ENCODE measurements around the gene PRKCZ. TPM values are rescaled to one million over a fixed set of nuclear protein-coding genes. Genes with fewer than 3 reads are reported as not detected.

PRKCZ gene
- total and polyA plus RNA-seq, 4 donors: 4.8 to 9.9 (median 8.4) TPM

DNA sequence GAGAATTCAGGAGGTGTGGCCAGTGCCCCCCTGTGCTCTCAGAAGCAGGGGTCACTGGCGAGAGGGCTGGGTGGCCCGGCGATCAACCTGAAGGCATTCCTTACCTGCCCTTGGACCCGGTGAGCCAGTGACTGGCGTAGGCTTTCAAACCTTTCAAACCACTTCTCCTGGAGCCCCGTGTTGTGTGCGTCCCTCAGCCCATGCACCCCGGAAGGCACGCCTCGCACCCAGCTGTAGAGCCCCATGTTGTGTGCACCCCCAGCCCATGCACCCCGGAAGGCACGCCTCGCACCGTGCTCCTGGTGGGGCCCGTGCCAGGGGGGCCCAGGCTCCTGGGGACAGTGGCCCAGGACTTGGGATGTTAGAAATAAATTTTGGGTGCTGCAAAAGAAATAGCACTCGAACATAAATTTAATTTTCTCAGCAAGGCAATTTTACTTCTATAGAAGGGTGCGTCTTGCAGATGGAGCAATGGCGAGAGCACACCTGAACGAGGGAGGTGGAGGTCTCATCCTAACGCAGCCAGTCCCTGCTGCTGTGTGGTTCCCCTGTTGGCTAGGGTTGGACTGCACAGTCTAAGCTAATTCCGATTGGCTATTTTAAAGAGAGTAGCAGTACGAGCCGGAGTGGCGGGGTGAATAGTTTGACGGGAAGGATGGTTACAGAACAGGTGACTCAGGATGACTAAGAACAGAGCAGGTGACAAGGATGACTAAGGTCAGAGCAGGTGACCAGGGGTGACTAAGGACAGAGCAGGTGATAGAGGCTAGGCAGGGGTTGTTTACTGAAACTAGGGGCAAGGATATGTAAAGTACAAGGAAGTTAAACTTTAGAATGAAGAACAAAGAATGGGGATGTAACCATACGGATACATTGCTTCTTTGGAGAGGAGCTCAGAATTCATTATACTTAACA, 47.4 kb downstream of the PRKCZ start (continued):
- TF ChIP-seq, protein P1, sequence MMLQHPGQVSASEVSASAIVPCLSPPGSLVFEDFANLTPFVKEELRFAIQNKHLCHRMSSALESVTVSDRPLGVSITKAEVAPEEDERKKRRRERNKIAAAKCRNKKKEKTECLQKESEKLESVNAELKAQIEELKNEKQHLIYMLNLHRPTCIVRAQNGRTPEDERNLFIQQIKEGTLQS (IDR thresholded peaks at IDR 0.05): no peak

DNA sequence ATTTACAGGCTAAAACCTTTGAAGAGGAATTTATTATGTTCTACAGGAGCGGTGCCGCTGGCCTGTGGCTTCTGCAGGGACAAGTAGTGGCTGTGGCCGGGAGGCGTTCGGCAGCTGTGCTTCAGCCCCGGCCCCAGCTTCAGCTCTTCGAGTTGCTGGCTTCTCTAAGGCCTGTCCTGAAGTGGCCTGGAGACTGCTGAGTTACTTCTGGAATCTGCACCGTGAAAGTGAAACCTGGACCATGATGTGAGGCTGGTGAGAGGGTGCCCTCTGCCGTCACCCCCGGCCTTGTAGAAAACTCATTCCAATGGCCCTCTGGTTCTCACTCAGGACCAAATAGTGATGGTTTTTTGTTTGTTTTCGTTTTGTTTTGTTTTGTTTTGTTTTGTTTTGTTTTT, 48.1 kb downstream of the PRKCZ start:
- Histone ChIP-seq H3K9me3 (ENCODE audit: control insufficient read depth in 4 of 4, low read length in 3 of 4) (peaks cover 0 to 3% (median 0%) of the 10 kb centered on the region in 4 donors), H3K36me3 (ENCODE audit: control insufficient read depth in 4 of 4, insufficient read depth in 3 of 4, low read depth in 1 of 4, low read length in 3 of 4) (peaks cover 0 to 3% (median 1%) of the 10 kb centered on the region in 4 donors), H3K4me1 (ENCODE audit: control insufficient read depth in 4 of 4, insufficient read depth in 4 of 4, low read length in 3 of 4) (no peaks in the 10 kb centered on the region), H3K27ac (ENCODE audit: low read depth in 1 of 2, low read length in 2 of 2) (no peak overlapping the region), H3K27me3 (ENCODE audit: control insufficient read depth in 4 of 4, insufficient read depth in 4 of 4, low read length in 3 of 4) (no peaks in the 10 kb centered on the region), H3K9ac (ENCODE audit: low read depth in 1 of 2, low read length in 2 of 2) (no peak overlapping the region), H3K4me3 (ENCODE audit: low read depth in 1 of 3, low read length in 3 of 3) (no peak overlapping the region)
- no peak for DNase-seq (ENCODE audit: low spot score)
- WGBS: 90% methylated on average over 11 of the region's 11 CpGs
- no peak for TF ChIP-seq RXRA (IDR thresholded peaks at IDR 0.05)
- TF ChIP-seq GABPA (IDR thresholded peaks at IDR 0.05 in 1 of 2, conservative IDR thresholded peaks at IDR 0.05 in 1 of 2): no peak

DNA sequence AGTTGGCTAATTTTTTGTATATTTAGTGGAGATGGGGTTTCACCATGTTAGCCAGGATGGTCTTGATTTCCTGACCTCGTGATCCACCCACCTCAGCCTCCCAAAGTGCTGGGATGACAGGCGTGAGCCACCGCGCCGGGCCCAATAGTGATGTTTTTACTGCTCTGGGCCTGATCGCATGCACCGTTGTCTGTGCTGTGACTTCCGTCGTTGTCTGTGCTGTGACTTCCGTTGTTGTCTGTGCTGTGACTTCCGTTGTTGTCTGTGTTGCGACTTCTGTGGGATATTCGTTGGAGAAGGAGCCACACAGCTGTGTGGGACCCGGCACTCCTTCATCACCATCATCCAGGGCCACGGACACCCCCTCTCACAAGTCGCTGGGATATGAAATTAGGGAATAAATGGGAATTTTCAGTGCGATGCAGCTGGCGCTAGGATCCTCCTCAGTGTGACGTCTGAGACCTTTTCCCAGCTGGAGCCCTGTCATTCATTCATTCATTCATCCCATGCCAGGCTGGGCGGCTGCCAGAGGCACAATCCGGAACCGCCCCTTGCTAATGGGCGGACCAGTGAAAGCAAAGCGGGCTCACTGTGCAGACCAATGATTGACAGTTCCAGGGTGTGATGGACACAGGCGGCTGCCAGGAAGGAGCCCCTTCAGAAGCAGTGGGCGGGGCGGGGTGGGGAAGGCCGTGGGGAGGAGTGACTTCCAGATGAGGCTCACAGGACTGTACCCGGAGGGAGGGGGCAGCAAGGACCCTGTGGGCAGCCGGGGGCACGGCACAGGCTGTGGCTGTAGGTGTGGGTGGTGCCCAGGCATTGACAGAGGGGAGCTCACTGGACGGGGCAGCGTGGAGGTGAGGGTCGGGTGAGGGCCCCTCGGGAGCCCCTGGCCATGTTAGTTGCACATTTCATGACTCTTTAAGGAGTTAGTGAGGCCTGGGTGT, 48.9 kb downstream of the PRKCZ start:
- no peak overlapping the region for H3K9ac ChIP-seq (ENCODE audit: low read depth in 1 of 2, low read length in 2 of 2)
- WGBS: 93% methylated on average over 35 of the region's 35 CpGs
- peaks cover 0 to 3% (median 0%) of the 10 kb centered on the region in 4 donors for H3K9me3 ChIP-seq (ENCODE audit: control insufficient read depth in 4 of 4, low read length in 3 of 4)
- peaks cover 0 to 3% (median 1%) of the 10 kb centered on the region in 4 donors for H3K36me3 ChIP-seq (ENCODE audit: control insufficient read depth in 4 of 4, insufficient read depth in 3 of 4, low read depth in 1 of 4, low read length in 3 of 4)
- no peaks in the 10 kb centered on the region for H3K27me3 ChIP-seq (ENCODE audit: control insufficient read depth in 4 of 4, insufficient read depth in 4 of 4, low read length in 3 of 4)
- DNase-seq (ENCODE audit: low spot score): no peak
- no peak overlapping the region for H3K4me3 ChIP-seq (ENCODE audit: low read depth in 1 of 3, low read length in 3 of 3)
- no peak for TF ChIP-seq RAD21 (IDR thresholded peaks at IDR 0.05)
- TF ChIP-seq, protein P2, sequence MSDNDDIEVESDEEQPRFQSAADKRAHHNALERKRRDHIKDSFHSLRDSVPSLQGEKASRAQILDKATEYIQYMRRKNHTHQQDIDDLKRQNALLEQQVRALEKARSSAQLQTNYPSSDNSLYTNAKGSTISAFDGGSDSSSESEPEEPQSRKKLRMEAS (IDR thresholded peaks at IDR 0.05): no peak
- no peak for TF ChIP-seq EGR1 (IDR thresholded peaks at IDR 0.05; ENCODE audit: low read depth in 2 of 2)
- TF ChIP-seq, protein P1 (IDR thresholded peaks at IDR 0.05): no peak
- TF ChIP-seq, protein P3, sequence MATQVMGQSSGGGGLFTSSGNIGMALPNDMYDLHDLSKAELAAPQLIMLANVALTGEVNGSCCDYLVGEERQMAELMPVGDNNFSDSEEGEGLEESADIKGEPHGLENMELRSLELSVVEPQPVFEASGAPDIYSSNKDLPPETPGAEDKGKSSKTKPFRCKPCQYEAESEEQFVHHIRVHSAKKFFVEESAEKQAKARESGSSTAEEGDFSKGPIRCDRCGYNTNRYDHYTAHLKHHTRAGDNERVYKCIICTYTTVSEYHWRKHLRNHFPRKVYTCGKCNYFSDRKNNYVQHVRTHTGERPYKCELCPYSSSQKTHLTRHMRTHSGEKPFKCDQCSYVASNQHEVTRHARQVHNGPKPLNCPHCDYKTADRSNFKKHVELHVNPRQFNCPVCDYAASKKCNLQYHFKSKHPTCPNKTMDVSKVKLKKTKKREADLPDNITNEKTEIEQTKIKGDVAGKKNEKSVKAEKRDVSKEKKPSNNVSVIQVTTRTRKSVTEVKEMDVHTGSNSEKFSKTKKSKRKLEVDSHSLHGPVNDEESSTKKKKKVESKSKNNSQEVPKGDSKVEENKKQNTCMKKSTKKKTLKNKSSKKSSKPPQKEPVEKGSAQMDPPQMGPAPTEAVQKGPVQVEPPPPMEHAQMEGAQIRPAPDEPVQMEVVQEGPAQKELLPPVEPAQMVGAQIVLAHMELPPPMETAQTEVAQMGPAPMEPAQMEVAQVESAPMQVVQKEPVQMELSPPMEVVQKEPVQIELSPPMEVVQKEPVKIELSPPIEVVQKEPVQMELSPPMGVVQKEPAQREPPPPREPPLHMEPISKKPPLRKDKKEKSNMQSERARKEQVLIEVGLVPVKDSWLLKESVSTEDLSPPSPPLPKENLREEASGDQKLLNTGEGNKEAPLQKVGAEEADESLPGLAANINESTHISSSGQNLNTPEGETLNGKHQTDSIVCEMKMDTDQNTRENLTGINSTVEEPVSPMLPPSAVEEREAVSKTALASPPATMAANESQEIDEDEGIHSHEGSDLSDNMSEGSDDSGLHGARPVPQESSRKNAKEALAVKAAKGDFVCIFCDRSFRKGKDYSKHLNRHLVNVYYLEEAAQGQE (IDR thresholded peaks at IDR 0.05): no peak
- TF ChIP-seq HNF4A (conservative IDR thresholded peaks at IDR 0.05): no peak
- no peak for TF ChIP-seq GABPA (IDR thresholded peaks at IDR 0.05 in 1 of 2, conservative IDR thresholded peaks at IDR 0.05 in 1 of 2)
- TF ChIP-seq SP1 (IDR thresholded peaks at IDR 0.05): no peak
- TF ChIP-seq, protein P4, sequence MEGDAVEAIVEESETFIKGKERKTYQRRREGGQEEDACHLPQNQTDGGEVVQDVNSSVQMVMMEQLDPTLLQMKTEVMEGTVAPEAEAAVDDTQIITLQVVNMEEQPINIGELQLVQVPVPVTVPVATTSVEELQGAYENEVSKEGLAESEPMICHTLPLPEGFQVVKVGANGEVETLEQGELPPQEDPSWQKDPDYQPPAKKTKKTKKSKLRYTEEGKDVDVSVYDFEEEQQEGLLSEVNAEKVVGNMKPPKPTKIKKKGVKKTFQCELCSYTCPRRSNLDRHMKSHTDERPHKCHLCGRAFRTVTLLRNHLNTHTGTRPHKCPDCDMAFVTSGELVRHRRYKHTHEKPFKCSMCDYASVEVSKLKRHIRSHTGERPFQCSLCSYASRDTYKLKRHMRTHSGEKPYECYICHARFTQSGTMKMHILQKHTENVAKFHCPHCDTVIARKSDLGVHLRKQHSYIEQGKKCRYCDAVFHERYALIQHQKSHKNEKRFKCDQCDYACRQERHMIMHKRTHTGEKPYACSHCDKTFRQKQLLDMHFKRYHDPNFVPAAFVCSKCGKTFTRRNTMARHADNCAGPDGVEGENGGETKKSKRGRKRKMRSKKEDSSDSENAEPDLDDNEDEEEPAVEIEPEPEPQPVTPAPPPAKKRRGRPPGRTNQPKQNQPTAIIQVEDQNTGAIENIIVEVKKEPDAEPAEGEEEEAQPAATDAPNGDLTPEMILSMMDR (IDR thresholded peaks at IDR 0.05; ENCODE audit: low read depth, low read length, missing input control): no peak
- TF ChIP-seq YY1 (IDR thresholded peaks at IDR 0.05): no peak
- TF ChIP-seq, protein P5, sequence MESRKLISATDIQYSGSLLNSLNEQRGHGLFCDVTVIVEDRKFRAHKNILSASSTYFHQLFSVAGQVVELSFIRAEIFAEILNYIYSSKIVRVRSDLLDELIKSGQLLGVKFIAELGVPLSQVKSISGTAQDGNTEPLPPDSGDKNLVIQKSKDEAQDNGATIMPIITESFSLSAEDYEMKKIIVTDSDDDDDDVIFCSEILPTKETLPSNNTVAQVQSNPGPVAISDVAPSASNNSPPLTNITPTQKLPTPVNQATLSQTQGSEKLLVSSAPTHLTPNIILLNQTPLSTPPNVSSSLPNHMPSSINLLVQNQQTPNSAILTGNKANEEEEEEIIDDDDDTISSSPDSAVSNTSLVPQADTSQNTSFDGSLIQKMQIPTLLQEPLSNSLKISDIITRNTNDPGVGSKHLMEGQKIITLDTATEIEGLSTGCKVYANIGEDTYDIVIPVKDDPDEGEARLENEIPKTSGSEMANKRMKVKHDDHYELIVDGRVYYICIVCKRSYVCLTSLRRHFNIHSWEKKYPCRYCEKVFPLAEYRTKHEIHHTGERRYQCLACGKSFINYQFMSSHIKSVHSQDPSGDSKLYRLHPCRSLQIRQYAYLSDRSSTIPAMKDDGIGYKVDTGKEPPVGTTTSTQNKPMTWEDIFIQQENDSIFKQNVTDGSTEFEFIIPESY (IDR thresholded peaks at IDR 0.05): no peak
- no peak for TF ChIP-seq JUND (IDR thresholded peaks at IDR 0.05)
- TF ChIP-seq HNF4G (IDR thresholded peaks at IDR 0.05): no peak
- TF ChIP-seq NR2F2 (IDR thresholded peaks at IDR 0.05): no peak
- no peak for TF ChIP-seq RXRA (IDR thresholded peaks at IDR 0.05)
- no peak for TF ChIP-seq TAF1 (conservative IDR thresholded peaks at IDR 0.05)
- H3K27ac ChIP-seq (ENCODE audit: low read depth in 1 of 2, low read length in 2 of 2): no peak overlapping the region
- H3K4me1 ChIP-seq (ENCODE audit: control insufficient read depth in 4 of 4, insufficient read depth in 4 of 4, low read length in 3 of 4): no peaks in the 10 kb centered on the region
